Measurements from ENCODE around the gene CLDN20. TPM values are rescaled to one million over a fixed set of nuclear protein-coding genes. Genes with fewer than 3 reads are reported as not detected.
A peak's percentile ranks its signal among the peaks of the same experiment; 100 is the strongest.

The CLDN20 gene
- total and polyA plus RNA-seq, 2 experiments from 2014 or later: 0.56 TPM; not detected in 1

DNA sequence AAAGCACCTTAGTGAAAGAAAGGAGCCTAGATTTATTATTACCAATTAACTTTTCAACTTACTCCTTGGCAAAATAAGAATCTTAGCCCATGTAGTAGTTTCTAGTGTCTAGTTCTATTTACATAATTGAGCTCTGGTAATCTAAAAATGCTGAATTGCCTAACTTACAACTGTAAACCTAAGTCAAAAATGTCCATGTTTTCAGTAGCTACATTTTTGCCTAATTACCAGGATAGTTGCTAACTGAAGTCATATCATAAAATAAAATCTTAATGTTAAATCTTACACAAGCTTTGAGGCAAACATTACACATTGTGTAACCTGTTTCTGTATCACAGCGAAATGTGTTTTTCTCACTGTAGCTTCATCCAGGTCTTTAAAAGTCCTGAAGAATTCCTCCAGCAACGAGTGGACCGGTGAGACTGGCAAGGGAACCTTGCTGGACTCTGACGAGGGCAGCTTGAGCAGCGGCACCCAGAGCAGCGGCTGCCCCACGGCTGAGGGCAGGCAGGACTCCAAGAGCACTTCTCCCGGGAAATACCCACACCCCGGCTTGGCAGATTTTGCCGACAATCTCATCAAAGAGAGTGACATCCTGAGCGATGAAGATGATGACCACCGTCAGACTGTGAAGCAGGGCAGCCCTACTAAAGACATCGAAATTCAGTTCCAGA is 7.6 kb upstream of the CLDN20 start:
- Histone ChIP-seq H3K4me2 (no peak overlapping the region), H3K79me2 (no peaks in the 10 kb centered on the region), H3K9me2 (replicated peaks; ENCODE audit: insufficient read depth) (no peaks in the 10 kb centered on the region), H2AFZ (no peak overlapping the region), H3K36me3 (replicated peaks; ENCODE audit: insufficient read depth, low read depth) (no peaks in the 10 kb centered on the region), H3K4me1 (ENCODE audit: insufficient read depth) (no peaks in the 10 kb centered on the region), H3K9me3 (ENCODE audit: low read depth) (no peaks in the 10 kb centered on the region), H3K4me3 (no peak overlapping the region), H3K27me3 (no peaks in the 10 kb centered on the region), H4K20me1 (ENCODE audit: insufficient read depth, poor library complexity, severe bottlenecking) (no peaks in the 10 kb centered on the region), H3K27ac (peak overlapping the region; percentile 55)
- 85% methylated on average over 13 of the region's 13 CpGs for WGBS (ENCODE audit: low lambda C conversion rate, missing lambda C conversion rate)
- DNase-seq (ENCODE audit: low spot score): no peak
- TF ChIP-seq EZH2 (IDR thresholded peaks at IDR 0.05; ENCODE audit: borderline replicate concordance) (no peak), EZH2phosphoT487 (IDR thresholded peaks at IDR 0.05; ENCODE audit: low read depth, severe bottlenecking, unreplicated experiment) (no peak)
- TF ChIP-seq, protein P1, sequence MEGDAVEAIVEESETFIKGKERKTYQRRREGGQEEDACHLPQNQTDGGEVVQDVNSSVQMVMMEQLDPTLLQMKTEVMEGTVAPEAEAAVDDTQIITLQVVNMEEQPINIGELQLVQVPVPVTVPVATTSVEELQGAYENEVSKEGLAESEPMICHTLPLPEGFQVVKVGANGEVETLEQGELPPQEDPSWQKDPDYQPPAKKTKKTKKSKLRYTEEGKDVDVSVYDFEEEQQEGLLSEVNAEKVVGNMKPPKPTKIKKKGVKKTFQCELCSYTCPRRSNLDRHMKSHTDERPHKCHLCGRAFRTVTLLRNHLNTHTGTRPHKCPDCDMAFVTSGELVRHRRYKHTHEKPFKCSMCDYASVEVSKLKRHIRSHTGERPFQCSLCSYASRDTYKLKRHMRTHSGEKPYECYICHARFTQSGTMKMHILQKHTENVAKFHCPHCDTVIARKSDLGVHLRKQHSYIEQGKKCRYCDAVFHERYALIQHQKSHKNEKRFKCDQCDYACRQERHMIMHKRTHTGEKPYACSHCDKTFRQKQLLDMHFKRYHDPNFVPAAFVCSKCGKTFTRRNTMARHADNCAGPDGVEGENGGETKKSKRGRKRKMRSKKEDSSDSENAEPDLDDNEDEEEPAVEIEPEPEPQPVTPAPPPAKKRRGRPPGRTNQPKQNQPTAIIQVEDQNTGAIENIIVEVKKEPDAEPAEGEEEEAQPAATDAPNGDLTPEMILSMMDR (IDR thresholded peaks at IDR 0.05; ENCODE audit: poor library complexity): no peak

DNA sequence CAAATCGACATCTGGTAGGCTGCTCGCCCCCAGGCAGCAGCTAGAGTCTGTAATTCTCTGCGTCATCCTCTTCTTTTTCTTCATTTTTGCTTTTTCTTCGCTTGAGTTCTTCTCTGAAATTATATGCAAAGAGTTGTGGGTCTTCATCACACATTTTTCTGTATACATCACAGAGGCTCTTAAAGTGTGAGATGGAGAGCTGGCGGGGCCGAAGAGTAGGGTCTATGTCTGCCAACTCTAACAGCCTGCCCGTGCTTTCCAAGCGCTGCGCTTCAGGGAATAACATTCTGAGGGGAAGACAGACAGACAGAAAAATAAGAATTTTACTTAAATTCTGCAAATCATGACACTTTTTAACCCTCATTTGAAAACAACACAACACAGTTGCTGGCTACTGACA is 6.0 kb upstream of the CLDN20 start:
- H3K4me2 ChIP-seq: peak overlapping the region; percentile 24
- H3K36me3 ChIP-seq (replicated peaks; ENCODE audit: insufficient read depth, low read depth): no peaks in the 10 kb centered on the region
- no peak overlapping the region for H3K4me3 ChIP-seq
- peak overlapping the region; percentile 55 for H3K27ac ChIP-seq
- TF ChIP-seq EZH2 (IDR thresholded peaks at IDR 0.05; ENCODE audit: borderline replicate concordance) (no peak), EZH2phosphoT487 (IDR thresholded peaks at IDR 0.05; ENCODE audit: low read depth, severe bottlenecking, unreplicated experiment) (no peak)
- TF ChIP-seq, protein P1 (IDR thresholded peaks at IDR 0.05; ENCODE audit: poor library complexity): no peak
- H3K9me3 ChIP-seq (ENCODE audit: low read depth): no peaks in the 10 kb centered on the region
- no peaks in the 10 kb centered on the region for H3K9me2 ChIP-seq (replicated peaks; ENCODE audit: insufficient read depth)
- DNase-seq (ENCODE audit: low spot score): no peak
- no peak overlapping the region for H2AFZ ChIP-seq
- H4K20me1 ChIP-seq (ENCODE audit: insufficient read depth, poor library complexity, severe bottlenecking): no peaks in the 10 kb centered on the region
- H3K27me3 ChIP-seq: no peaks in the 10 kb centered on the region
- H3K4me1 ChIP-seq (ENCODE audit: insufficient read depth): no peaks in the 10 kb centered on the region
- no peaks in the 10 kb centered on the region for H3K79me2 ChIP-seq
- WGBS (ENCODE audit: low lambda C conversion rate, missing lambda C conversion rate): 75% methylated on average over 9 of the region's 9 CpGs

DNA sequence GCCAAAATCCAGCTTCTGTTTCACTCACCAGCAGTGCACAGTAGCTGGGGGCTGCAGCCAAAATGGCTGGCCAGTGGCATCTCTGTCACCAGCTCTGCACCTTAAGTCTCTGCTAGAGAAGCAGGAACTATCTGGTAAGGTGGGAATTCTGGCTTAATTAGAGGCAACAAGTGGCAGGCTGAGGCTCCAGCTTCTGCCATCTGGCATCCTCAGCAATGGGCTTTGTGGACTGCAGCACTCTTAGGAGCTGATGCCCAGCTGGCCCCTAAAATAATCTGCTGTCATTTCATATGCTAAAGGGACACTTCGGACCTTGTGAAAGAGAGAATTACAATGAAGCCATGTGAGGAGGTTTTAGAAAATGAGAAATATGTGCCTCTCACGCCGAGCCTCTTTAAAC is 4.6 kb upstream of the CLDN20 start:
- Histone ChIP-seq H3K79me2 (no peaks in the 10 kb centered on the region), H3K27me3 (no peaks in the 10 kb centered on the region), H3K36me3 (replicated peaks; ENCODE audit: insufficient read depth, low read depth) (no peaks in the 10 kb centered on the region), H3K4me3 (no peak overlapping the region), H3K27ac (no peak overlapping the region), H3K9me2 (replicated peaks; ENCODE audit: insufficient read depth) (no peaks in the 10 kb centered on the region), H3K4me1 (ENCODE audit: insufficient read depth) (no peaks in the 10 kb centered on the region), H2AFZ (no peak overlapping the region), H3K9me3 (ENCODE audit: low read depth) (no peaks in the 10 kb centered on the region), H4K20me1 (ENCODE audit: insufficient read depth, poor library complexity, severe bottlenecking) (no peaks in the 10 kb centered on the region), H3K4me2 (no peak overlapping the region)
- WGBS (ENCODE audit: low lambda C conversion rate, missing lambda C conversion rate): 91% methylated on average over 3 of the region's 3 CpGs
- TF ChIP-seq EZH2 (IDR thresholded peaks at IDR 0.05; ENCODE audit: borderline replicate concordance): no peak
- TF ChIP-seq EZH2phosphoT487 (IDR thresholded peaks at IDR 0.05; ENCODE audit: low read depth, severe bottlenecking, unreplicated experiment): no peak
- no peak for DNase-seq (ENCODE audit: low spot score)

DNA sequence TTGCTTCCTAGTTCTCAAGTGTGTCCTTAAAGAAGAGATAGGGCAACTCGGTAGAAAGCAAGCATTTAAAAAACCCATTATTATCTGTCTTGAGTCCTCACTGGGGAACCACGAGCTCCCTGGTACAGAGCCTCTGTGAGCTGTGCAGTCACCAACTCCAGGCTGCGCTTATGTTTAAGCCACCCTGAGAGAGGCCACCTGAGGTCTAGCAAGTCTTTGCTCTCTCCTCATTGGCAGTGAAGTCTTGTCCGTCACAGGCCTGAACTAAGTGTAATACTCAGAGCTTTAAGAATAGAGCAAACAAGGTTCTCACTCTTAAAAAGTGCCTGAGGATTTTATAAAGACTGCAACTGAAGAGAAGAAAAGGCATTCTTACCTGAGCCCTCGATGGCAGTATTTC is 3.9 kb upstream of the CLDN20 start:
- peaks cover under 1% of the 10 kb centered on the region for H3K79me2 ChIP-seq
- H3K36me3 ChIP-seq (replicated peaks; ENCODE audit: insufficient read depth, low read depth): no peaks in the 10 kb centered on the region
- H3K9me3 ChIP-seq (ENCODE audit: low read depth): no peaks in the 10 kb centered on the region
- DNase-seq (ENCODE audit: low spot score): no peak
- H3K27me3 ChIP-seq: no peaks in the 10 kb centered on the region
- H3K4me1 ChIP-seq (ENCODE audit: insufficient read depth): no peaks in the 10 kb centered on the region
- H3K4me2 ChIP-seq: no peak overlapping the region
- TF ChIP-seq EZH2 (IDR thresholded peaks at IDR 0.05; ENCODE audit: borderline replicate concordance) (no peak), EZH2phosphoT487 (IDR thresholded peaks at IDR 0.05; ENCODE audit: low read depth, severe bottlenecking, unreplicated experiment) (no peak)
- TF ChIP-seq, protein P1 (IDR thresholded peaks at IDR 0.05; ENCODE audit: poor library complexity): no peak
- no peak overlapping the region for H2AFZ ChIP-seq
- H4K20me1 ChIP-seq (ENCODE audit: insufficient read depth, poor library complexity, severe bottlenecking): no peaks in the 10 kb centered on the region
- H3K27ac ChIP-seq: no peak overlapping the region
- 91% methylated on average over 5 of the region's 5 CpGs for WGBS (ENCODE audit: low lambda C conversion rate, missing lambda C conversion rate)
- no peak overlapping the region for H3K4me3 ChIP-seq
- no peaks in the 10 kb centered on the region for H3K9me2 ChIP-seq (replicated peaks; ENCODE audit: insufficient read depth)

Data from hepatocyte (in vitro differentiated cells).